HG03354 (cell line): ENCODE measurements around the gene ZNF584.
"Not testable (repeated sequence)": the region's sequence is repeated elsewhere in the genome, so short reads cannot be mapped to it uniquely, and the experiment has no call there.

Source experiments
- ATAC-seq: cut with Tn5 transposase; IDR thresholded peaks from one replicate; pipeline ENCODE4 v1.9.1; 2021; ENCODE audit warnings: mild to moderate bottlenecking; ENCODE audit not compliant: unreplicated experiment, poor library complexity, severe bottlenecking

ZNF584 gene

GRCh38 chr19:58408152-58409009 is at the start of gene ZNF584:
Gene ZNF584, plus strand, starts transcription at chr19:58408649. Its CDS starts 499 bp downstream, at chr19:58409148.
- ATAC-seq, result peak; percentile 96

GRCh38 chr19:58361900-58362271 is 46.6 kb upstream of the ZNF584 start:
- peak; percentile 17 for ATAC-seq

GRCh38 chr19:58362272-58362994 is 46.0 kb upstream of the ZNF584 start, which contains the start of gene ZNF497:
Gene ZNF497, minus strand, starts transcription at chr19:58362751. Its CDS starts 5,116 bp downstream, at chr19:58357635.
- peak; percentile 84 for ATAC-seq

DNA sequence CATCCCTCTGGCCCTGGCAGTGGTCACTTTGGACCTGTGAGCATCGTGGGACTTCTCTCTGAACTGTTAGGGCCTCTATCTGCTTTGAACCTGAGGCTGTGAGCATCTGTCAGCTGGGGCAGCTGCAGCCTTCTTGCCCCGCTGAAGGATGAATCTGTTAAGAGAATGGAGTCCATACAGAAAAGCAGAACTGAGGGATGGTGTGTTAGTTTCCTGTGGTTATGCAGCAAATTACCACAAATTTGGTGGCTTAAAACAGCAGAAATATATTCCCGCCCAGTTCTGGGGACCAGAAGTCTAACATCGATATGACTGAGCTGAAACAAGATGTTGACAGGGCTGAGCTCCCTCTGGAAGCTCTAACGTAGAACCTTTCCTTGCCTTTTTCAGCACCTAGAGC is 44.3 kb upstream of the ZNF584 start:
- no peak for ATAC-seq

DNA sequence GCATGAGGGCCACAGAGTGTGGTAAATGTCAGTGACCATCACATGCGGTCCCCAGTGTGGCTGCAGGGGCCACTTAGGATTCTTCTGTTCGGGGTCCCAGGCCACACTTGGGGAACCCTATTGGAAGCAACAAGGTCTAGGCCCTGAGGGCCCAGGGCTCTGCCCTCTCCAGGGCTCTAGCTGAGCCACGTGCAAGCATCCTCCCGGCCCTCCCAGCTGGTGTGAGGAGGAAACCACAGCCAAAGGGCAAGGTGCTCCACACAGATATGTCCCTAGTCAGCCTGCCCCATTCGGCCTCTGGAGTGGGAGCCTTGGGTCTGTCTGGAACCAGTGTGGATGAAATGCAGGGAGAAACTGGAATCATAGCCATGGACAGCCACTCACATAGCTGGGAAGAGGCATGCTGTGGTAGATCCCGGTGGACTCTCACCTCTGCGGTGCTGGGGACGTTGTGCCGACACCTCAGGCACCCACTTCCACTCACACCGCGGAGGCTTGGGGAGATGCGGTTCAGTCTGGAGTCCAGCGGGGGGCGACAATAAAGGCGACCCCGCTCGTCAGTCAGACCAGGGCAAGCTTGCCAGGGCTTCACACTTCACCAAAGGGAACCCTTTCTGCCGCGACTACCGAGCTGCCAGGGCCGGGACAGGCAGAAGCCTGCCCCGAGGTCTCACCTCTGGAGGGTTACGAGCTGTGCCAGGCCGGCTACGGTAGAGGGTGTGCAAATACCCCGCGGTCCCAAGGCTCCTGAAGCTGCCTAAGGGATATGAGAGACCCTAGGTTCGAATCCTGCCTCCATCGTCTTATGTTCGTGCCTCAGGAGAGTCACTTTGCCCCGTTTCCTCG is 41.6 kb upstream of the ZNF584 start:
- ATAC-seq, result no peak

DNA sequence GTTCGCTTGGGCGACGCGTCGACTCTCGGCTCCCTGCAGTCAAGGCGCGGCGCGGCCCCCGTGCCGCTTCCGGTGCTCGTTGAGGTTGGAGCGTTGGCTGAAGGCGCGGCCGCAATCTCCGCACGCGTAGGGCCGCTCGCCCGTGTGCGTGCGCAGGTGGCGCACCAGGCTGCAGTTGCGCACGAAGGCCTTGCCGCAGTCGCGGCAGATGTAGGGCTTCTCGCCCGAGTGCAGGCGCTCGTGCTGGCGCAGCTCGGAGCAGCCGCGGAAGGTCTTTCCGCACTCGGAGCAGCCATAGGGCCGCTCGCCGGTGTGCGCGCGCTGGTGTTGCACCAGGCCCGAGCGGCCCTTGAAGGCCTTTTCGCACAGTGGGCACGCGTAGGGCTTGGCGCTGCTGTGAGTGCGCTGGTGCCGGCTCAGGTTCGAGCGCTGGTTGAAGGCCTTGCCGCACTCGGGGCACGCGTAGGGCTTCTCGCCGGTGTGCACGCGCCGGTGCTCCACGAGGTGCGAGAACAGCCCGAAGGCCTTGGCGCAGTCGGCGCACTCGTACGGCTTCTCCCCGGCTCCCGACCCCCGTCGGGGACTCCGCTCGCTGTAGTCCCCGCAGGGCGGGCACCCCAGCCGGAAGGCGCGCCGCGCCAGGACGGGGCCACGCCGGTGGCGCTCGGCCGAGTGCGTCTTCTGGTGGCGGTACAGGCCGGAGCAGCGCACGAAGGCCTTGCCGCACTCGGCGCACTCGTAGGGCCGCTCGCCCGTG is 40.6 kb upstream of the ZNF584 start:
- ATAC-seq, result no peak

DNA sequence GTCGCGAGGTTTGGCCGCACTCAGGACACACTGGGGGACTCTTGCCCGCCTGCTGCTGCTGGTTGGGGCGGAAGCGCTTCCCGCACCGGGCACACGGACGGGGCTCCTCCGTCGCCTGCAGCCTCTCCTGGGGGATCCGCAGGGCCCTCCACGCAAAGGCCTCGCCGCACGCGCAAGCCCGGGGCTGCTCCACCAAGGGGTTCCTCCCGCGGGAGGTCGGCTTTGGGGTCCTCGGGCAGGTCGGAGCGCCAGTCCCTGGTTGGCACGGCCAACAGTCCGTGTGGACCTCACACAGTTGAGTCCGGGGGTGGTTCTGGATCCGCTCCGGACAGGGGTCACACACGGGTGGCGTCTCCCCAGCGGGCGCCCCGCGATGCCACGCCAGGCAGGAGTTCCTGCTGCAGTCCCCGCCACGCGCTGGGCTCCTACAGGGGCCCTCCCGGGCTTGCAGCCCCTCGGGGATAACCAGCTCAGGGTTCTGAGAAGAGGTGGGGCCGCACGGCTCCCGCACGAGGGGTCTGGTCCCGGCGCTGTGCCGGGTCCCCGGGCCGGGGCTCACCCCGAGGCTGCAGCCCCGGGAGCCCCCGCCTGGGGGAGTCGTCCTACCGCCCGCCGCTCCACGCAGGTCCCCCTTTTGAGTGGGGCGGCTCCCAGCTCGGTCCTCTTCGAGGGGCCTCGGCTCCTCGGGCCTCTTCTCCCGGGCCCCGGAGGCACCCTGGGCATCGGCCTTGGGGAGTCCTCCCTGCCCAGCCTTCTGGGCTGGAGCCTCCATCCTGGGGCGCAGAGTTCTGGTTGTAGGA is 39.7 kb upstream of the ZNF584 start:
- ATAC-seq, result no peak

DNA sequence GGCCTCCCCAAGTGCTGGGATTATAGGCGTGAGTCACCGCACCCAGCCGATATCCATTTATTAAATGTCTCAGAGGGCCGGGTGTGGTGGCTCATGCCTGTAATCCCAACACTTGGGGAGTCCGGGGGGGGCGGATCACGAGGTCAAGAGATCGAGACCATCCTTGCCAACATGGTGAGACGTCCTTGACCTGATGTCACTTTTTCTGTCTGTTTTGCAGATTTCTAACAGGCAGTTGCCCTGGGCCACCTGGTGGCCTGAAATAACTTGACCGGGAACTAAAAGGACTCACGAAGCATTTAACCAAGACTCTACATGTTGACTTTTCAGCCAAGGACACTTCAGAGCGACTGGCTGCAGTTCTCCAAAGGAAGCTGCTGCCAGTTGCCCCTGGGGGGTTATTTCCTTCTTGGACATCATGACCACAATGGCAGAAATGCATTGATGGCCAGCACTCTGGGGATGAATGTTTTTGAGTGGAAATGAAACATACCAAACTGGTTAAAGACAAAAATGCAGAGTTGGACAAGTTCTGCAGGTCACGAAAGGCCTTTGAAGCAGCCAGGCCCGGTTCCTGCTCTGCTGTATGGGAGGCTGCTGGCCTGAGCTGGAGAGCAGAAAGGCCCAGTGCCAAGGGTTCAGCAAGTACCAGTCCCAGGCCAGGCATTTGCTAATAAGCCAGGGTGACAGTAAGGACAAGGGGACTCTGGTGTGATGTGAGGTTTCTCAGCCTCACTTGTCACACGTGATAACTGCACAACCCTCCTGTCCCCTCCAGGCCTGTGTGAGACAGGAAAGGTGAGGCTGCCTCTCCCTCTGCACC is 35.9 kb upstream of the ZNF584 start:
- ATAC-seq, result no peak

- no peak for ATAC-seq
These were observed 34.2 kb upstream of the ZNF584 start for GRCh38 chr19:58374200-58374599.

GRCh38 chr19:58376724-58377123 is 31.7 kb upstream of the ZNF584 start:
- ATAC-seq, result not testable (repeated sequence)

- no peak for ATAC-seq
These were observed 29.2 kb upstream of the ZNF584 start for GRCh38 chr19:58379246-58379645.

DNA sequence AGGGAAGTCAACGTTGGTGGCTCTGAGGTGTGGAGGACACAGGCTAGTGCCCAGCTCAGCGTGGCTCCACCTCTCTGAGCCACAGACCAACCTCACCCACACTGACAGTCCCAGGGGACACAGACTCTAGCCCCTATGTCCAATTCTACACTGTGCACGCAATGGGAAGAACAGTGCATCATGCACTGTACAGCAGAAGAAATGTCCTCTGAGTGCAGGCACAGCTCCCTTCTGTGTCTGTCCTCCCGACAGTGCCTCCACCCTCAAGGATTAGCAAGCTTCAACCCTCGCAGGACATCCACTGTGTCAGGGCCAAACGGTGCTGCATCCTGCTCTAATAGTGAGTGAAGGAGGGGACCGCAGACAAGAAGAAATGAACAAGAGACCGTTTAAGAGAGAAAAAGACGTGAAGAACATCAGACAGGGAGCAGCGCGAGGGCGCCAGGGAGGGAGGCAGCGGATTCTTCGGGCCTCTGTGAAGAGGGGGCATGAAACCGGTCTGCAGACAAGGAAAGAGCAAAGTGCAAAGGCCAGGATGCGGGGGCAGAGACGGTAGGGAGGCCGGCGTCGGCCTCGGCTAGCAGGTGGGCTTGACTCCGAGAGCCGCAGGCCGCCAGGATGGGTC is 28.3 kb upstream of the ZNF584 start:
- no peak for ATAC-seq

DNA sequence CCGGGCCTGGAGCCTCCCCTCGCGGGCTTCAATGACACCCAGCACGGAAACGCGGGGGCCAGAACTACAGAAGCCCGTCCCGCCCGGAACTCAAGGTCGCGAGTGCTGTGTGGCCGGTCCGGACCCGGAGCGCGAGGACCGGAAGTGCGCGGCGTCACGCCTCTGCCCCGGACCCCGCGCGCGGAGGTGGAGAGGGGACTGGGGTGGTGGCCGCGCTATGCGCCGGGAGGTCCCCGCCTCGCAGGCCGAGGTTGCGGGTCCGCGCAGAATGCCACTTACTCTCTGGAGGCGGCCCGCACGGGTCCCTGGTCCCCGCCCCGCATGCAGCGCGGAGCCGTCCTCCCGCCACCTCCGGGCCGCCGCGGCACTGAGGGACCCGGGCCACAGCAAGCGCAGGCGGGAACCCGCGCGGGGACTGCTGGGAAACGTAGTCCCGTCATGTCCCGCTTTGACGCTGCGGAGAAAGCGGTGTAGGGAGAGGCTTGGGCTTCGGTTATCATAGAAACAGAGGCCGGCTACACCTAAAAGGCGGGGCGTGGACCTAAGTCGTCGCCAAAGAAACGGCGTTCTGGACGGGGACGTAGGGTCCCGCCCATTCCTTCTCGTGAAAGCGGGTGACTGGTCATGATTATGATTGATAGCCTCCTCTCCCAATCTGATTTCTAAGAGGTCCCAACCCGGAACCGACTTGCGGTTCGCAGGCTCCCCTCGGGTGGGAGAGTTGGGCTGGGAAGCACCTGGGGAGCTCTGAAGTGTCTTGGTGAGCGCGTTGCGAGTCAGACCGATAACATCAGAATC is 27.6 kb upstream of the ZNF584 start, which contains the start of gene ZNF837:
TSS of gene ZNF837 (minus strand) at position 369 of the 798 bp plus-strand sequence. CDS start 11,698 bp downstream, outside the sequence.
- peak; percentile 88 for ATAC-seq

GRCh38 chr19:58381460-58382212 is 26.8 kb upstream of the ZNF584 start:
- ATAC-seq, result no peak

GRCh38 chr19:58382997-58383603 is 25.3 kb upstream of the ZNF584 start:
- ATAC-seq, result no peak
